Glomerular endothelial cell (primary cell): ENCODE data around the gene OTULINL. TPM values are rescaled to one million over a fixed set of nuclear protein-coding genes. Genes with fewer than 3 reads are reported as not detected.

ENCODE experiments used
- DNase-seq: peaks from one replicate; pipeline ENCODE4 v3.0.0-alpha.2; 2011; ENCODE audit warnings: low read depth, low spot score; ENCODE audit errors: extremely low read depth
- total RNA-seq: library from RNA; depleted of rRNA; stranded (reverse); fragments of >200 nt; gene quantifications from 2 replicates; pipeline ENCODE4 v1.2.3, GENCODE V29; 2015

OTULINL gene
- total RNA-seq, 1 donor from 2014 or later, result 1.4 TPM

DNA sequence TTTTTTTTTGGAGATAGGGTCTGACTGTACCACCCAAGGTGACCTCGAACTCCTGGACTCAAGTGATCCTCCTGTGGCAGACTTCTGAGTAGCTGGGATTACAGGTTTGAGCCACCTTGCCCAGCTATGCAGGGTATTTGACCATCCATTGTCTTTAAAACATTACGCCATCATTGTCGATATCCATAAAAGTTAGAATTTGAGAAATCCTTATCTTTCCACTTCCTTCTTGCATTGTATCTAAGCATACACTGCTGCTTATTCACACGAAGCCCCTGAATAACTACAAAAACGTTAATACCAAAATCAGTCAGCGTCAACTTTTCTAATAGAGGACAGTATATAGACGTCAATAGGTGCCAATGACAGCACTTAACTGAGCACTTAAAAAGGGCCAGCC, 5.4 kb upstream of the OTULINL start:
- no peak for DNase-seq

DNA sequence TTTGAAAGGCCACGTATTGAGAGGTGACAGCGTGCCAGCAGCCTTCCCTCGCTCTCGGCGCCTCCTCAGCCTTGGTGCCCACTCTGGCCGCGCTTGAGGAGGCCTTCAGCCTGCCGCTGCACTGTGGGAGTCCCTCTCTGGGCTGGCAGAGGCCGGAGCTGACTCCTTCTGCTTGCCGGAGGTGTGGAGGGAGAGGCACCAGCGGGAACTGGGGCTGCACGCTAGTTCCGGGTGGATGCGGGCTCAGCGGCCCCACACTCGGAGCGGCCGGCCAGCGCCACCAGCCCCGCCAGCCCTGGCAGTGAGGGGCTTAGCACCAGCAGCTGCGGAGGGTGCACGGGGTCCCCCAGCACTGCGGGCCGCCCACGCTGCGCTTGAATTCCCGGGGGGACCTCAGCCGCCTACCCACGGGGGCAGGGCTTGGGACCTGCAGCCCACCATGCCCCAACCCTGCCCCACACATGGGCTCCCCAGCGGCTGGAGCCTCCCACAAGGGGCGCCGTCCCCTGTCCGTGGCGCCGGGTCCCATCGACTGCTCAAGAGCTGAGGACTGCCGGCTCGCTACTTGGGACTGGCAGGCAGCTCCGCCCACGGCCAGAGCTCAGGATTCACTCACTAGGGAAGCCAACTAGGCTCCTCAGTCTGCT, 4.4 kb upstream of the OTULINL start:
- no peak for DNase-seq

DNA sequence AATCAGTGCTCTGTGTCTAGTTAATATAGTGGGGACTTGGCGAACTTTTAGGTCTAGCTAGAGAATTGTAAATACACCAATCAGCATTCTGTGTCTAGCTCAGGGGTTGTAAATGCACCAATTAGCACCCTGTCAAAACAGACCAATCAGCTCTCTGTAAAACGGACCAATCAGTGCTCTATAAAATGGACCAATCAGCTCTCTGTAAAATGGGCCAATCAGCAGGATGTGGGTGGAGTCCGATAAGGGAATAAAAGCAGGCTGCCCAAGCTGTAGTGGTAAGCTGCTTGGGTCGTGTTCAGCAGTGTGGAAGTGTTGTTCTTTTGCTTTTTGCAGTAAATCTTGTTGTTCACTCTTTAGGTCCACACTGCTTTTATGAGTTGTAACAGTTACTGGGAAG, 3.6 kb upstream of the OTULINL start:
- DNase-seq, result no peak

DNA sequence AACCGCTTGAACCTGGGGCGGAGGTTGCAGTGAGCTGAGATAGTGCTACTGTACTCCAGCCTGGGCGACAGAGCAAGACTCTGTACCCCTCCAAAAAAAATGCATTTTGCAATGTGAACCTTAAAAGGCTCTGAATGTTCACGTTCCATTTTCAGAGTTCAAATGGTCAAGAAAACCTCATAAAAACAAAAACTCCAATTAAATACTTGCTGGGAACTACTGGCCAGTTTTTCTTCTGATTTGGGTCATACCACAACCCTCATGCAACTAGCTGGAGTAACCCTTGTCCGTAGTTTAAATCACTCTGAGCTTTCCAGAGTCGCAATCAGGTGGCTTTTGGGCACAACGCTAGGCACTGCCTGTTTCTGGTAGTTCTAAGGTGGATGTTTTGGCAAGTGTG, 2.3 kb upstream of the OTULINL start:
- no peak for DNase-seq

DNA sequence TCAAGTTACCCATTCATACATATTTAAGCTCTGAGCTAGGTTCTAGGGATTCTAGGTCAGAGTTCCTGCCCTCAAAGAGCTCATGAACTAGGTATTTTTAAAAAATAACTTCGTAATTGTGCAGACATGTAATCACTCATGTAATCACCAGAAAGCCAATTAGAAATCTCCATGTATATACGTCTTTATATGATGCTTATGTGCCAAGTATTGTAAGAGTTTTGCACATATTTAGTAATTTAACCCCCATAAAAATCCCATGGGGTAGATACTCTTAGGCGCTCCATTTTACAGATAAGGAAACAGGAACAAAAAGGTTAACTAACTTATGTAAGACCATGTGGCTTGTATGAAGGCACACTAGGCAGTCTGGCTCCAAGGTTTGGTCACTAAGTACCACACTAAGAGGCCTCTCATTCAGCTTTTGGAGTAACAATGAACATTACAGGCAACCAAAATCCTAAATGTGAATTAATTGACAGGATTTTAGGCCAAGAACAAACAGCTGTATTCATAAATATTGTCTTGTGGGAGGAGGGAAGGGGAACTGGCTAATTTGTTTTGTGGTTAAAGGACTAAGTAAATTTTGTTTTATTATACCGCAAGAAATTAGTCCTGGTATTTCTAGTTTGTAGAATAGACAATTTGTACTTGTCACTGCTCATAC, 1.7 kb upstream of the OTULINL start:
- DNase-seq, result no peak

DNA sequence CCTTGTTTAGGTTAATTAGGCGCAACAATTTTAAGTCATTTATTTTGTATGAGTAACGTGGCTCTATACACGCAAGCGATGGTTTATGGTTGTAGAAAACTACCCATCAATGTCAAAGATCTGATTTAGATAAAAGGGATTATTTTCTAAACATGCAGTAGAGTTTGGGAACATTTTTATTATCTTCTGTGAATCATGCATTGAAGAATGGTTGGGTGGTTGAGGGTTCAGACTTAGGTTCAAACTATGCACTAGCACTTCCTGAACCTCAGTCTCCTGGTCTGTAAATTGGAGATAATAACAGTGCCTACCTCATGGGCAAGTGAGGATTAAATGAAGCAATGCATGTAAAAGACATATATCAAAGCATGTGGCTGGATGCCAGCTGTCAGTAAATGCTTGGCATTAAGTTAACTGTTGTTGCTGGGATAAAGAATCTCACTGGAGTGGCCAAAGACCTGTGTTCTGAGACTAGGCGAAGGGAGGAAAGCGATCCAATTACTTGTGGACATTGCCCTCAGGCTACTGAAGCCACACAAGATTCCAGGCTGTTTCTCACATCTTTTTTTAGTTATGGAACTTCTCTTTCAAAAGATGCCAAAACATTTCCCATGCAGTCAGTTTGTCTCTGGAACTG, 1.1 kb upstream of the OTULINL start:
- DNase-seq, result no peak

DNA sequence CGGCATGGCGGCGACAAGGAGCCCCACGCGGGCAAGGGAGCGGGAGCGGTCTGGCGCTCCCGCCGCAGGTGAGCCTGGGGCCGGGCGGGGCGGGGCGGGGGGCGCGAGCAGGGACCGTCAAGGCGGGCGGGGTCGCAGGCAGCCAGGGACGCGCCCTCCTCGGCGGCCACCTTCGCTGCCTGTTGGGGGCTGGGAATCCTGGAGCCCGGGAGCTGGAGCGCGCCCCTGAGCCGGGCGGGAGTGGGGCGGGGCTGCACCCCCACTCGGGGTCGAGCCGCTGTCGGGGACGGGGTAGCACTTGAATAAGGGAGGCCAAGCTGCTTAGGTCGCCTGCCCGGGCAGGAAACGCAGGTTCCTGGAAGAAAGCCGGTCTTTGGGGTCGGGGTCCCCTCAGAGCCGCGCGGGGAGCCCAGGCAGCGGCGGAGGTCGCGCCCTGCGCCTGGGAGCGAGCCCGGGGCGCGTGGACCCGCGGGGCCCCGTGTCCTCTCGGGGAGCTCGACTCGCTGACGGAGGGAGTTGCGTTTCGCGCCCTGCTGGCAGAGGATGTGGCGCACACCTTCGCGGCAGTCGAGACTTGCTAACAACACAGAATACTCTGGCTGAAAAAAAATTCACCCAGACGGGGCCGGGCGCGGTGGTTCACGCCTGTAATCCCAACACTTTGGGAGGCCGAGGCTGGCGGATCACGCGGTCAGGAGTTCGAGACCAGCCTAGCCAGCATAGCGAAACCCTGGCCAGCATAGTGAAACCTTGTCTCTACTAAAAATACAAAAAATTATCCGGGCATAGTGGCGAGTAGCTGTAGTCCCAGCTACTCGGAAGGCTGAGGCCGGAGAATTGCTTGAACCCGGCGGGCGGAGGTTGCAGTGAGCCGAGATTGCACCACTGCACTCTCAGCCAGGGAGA, 552 bp downstream of the OTULINL start:
- no peak for DNase-seq

DNA sequence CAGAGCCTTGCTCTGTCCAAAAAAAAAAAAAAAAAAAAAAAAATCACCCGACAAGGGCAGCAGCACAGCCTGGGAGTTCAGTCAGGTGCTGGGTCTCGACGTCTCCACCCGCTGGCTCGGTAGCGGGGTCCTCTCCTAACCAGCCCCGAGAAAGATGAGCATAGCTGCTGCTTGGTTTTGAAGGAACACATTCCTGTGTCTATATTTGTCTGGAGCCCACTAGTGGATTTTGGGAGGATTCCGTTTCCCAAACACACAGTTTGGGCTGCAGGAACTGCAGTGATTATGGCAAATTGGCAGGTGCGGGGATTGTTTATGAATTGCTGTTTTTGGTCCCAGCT, 1.2 kb downstream of the OTULINL start:
- no peak for DNase-seq

DNA sequence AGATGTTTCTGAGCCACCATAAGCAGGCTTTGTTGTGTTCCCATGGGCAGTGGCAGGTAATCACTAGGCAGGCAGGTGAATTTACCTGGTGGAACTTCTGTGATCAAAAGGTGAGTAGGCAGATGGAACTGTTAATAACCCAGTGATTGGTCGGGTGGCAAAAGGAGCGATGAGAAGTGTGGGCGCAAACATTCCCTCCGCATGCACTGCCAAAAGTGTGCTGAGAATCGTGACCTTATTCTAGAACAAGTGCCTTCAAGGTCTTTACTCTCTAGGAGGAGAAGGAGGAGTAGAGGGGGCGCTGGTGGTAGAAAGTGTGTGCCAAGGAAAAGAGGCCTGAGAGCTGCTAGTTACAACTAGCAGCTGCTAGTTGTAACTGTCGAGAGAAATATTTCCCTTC, 3.3 kb downstream of the OTULINL start:
- no peak for DNase-seq

DNA sequence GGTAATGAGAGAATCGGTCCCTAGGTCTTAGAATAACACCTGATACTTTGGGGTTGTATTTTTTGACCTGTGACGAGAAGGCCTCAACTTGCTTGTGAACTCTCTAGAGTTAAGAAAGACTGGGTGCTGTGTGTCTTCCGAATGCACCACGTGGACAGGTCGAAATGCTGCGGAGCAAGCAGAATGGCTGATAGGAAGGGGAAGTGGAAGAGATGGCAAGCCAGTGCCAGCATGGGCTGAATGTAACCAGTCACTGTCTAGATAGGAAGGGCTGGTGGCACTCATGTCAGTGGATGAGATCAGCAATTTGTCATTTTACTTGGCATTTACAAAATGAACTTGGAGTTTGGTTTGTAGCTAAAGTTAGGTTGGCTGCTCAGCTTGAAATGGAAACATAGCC, 5.6 kb downstream of the OTULINL start:
- DNase-seq, result no peak

DNA sequence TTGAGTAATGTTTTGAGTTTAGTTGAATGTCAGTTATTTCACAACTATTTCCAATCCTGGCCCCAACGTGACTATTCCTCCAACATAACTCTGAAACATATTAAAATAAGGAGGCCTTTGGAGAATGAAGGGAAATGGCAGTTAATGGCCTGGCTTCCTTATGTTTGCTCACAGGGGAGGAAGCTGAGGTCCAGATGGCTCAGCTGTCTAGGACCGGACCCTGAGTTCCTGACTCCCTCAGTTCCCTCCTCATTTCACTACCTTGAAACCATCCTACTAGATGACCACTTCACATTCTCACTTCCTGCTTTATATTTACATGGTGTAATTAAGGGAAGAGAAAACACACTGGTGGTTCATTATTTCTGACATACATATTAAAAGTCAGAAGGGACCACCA, 6.6 kb downstream of the OTULINL start:
- DNase-seq, result no peak

DNA sequence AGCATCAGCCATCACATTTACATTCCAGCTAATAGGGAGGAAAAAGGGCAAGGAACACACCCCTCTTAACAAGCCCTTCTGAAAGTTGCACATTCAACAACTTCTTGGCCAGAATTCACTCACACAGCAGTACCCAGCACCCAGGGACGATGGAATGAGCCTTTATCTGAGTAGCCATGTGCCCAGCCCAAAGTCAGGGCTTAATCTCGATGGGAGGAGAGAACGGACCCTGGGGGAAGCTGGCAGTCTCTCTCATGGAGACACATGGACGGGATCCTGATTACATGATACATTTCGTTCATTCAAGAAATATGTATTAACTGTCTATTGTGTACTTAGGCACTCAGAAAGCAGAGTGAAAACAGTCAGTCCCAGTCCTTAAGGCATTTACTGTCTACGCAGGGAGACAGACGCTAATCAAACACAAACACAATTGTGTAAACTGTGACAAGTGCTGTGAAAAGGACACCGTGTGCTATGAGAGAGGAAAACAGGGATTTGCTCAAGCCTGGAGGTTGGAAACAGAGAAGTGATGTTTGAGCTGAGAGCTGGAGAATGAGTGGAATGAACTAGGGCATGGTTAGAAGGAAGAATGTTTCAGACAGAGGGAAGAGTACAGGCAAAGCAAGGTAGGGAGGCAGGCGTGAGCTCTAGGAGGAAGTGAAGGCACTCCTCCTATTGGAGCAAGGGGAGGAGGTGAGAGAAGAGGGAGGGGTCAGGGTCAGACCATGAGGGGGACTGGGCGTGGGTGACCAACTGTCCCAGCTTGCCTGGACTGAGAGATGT, 7.4 kb downstream of the OTULINL start:
- no peak for DNase-seq

DNA sequence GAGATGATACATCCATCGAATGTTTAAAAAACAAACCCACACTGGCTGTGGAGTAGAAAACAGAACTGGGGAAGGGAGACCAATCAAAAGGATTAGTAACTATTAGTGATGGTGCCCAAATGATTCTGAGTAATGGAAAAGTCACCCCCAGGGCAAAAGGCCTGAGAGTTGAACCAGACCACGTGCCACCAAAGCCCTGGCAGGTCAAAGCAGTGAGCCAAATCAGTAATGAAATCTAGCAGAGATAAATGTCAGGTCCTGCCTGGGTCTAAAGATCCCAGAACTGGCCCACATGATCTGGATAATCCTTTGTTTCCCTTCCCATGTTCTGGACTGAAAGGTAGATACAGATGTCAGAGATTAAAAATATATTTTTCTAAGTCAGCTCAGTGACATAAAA, 9.4 kb downstream of the OTULINL start:
- no peak for DNase-seq

DNA sequence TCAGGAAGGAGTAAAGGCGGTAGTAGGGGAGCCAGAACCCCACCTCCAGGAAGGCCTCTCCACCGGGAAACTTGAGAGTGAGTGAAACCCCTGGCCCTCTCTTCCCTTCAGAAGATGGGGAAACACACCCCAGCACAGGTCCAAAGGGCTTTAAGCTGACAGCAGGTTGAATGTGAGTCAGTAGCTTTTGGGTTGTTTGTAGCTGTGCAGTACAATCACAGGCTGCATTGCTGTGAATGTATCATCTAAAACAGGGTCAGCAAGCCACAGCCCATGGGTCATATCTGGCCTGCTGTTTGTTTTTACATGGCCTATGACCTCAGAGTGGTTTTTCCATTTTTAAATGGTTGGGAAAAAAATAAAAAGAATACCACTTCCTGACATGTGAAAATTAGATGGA, 10.0 kb downstream of the OTULINL start:
- no peak for DNase-seq

DNA sequence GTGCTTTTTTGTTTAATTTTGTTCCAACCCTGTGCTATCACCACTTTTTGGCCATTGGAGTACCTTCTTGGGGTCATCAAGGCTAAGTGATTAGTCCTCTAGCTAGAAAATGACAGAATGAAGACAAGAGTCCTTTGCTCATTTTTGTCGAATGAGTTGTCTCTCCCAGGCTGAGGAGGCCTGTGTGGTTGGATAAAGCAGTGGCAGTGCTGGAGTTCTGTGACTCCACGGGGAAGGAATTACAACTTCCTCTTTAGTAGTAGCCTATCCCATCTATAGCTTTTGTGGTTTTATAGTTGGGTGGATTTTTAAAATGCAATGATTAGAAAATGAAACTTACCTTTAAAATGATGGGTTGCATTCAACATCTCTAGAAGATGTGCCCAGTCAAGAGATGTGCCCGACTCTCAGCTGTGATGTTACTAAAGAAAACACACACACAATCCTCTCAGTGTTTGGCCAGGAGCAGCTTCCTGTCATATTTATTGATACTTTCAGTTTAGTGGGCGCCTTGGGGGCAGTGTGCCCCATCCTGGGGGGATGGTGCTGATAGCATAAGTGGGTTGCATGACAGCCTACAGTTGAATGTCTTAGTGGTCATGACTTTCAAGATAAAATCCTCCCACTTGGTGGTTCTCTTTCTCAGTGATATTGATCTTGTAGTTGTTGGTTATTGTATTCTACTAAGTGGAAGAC, 11.9 kb downstream of the OTULINL start:
- no peak for DNase-seq

DNA sequence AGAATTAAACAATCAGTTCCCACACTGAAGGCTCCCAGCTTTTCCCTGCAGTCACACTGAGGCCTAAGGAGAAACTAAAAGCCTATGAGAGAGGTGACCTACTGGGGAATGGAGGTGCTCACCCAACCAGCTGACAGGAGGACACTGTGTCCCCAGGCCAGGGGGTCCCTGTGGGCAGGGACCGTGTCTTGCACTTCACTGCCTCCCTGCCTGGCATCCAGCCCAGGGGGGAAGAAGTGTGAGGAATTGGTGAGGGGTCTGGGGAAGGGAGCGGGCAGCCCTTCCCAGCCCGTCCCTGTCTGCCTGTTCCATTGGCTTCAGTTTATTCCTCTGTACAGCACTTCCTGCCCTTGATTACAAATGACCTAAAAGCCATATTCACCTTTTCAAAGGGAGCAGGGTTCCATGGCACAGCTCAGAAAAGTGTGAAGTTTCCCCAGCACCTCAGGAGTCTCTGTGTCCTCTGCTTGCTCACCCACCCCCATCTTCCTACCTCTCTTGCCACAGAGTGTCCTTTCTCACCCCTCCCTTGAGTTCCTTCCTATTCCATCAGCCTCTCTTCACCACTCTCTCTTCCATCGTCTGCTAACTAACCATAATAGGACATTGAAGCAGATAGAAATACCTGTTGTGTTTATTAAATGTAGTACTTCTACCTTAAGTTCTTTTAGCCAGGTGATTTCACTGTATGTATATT, 12.9 kb downstream of the OTULINL start:
- DNase-seq, result no peak

DNA sequence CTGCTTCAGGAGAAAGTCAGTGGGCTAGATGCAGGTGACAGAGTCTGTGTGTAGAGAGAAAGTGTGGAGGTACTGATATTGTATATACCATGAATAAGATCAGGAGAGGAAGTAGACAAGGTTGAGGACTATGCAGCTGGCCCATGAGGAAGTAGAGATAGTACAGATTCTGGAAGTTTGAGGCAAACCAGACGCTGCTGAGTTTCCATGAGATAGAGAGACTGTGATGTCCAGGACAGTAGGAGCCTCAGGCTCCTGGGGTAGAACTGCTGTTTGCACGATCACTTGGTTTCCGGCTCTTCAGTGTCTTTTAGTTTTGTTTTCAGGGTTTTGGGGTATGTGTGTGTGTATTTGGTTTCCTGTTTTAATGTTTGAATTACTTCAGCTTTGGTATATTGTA, 13.6 kb downstream of the OTULINL start:
- no peak for DNase-seq

DNA sequence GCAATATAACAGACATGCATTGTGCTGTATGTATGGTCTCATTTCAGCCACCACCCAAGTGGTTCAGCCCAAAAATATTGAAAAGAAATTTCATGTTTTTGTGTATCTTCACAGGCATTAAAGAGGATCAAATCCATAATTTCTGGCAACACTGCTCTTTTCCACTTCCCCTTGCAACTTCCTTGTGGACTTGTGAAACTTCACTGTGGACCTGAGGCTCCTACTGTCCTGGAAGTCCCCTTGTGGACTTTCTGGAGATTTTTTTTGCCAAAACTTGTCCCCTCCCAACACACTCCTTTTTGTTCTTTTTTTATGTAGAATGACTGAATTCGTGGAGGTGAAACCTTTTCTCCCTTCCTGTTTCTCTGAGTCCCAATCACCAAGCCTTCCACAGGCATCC, 14.3 kb downstream of the OTULINL start:
- no peak for DNase-seq

DNA sequence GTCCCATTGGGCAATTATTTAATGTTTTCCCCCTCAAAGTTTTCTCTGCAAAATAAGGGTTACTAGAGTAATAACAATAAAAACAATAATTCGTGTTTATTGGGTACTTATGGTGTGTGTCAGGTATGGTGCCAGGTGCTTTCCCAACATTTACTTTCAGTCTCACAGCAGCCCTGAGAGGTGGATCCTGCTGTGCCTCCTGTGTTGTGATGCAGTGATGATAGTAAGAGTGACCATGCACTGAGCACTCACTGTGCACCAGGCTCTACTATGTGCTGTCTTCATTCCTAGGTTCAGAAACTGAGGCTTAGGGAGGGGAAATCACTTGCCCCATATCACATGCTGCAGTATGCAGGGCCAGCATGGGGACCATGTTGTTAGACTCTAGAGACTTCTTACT, 15.5 kb downstream of the OTULINL start:
- DNase-seq, result no peak

DNA sequence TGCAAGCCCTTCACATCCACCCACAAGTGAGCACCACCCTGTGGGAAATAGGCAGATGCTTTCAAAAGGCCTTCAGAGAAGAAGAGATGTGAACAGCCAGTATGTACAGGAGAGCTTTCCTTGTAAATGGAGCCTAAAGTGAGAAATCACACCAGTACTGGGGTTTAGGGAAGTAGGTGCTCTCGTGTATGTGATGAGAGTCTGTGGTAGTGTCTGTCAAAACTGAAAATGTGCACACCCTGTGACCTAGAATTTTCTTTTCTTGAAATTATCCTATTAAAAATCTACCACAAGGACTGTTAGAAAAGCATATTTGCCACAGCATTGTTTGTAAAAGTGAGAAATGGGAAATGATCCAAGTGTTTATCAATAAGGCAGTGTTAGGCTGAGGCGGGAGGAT, 16.6 kb downstream of the OTULINL start:
- no peak for DNase-seq
